ENCODE data around the gene CAST.
"Not testable (repeated sequence)": the region's sequence is repeated elsewhere in the genome, so short reads cannot be mapped to it uniquely, and the experiment has no call there.

CAST gene

DNA sequence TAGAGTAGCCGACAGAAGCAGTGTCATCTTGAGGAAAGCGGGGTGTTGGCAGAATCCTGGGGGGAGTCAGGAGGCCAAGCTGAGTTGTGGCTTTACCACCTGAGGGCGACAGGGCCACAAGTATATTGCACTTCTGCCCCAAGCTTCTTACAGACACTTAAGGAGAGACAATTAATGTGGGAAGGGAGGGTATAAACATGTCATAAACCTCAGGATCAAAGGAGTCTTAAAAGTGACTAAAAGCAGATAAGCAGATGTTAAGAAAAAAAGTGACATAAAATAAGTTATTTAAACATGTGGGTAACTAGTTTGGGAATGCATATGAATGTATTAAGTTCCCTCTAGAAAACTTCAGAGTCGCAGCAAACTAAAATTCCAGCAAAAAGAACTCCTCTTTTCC, 81.6 kb downstream of the CAST start:
- Histone ChIP-seq H3K27me3 (ENCODE audit: control insufficient read depth in 1 of 2, insufficient read depth in 2 of 2, low read length in 2 of 2) (no peaks in the 10 kb centered on the region), H3K27ac (ENCODE audit: low read length) (no peak overlapping the region), H3K9ac (ENCODE audit: low read length in 2 of 2) (no peak overlapping the region), H3K4me1 (ENCODE audit: control insufficient read depth, insufficient read depth, low read length) (peaks cover 8% of the 10 kb centered on the region), H3K4me3 (ENCODE audit: low read length in 2 of 2) (no peak overlapping the region), H3K36me3 (ENCODE audit: control insufficient read depth in 2 of 2, insufficient read depth in 2 of 2, low read length in 2 of 2) (peaks cover 45 to 70% of the 10 kb centered on the region in 2 donors), H3K9me3 (ENCODE audit: control insufficient read depth in 2 of 2, low read length in 2 of 2) (no peaks in the 10 kb centered on the region)

DNA sequence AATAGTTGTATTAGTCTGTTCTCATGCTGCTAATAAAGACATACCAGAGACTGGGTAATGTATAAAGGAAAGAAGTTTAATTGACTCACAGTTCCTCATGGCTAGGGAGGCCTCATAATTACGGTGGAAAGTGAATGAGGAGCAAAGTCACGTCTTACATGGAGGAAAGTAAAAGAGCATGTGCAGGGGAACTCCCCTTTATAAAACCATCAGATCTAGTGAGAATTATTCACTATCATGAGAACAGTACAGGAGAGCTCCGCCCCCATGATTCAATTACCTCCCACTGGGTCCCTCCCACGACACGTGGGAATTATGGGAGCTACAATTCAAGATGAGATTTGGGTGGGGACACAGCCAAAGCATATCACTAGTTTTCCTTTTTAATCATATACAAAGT, 82.0 kb downstream of the CAST start:
- H3K4me3 ChIP-seq (ENCODE audit: low read length in 2 of 2); H3K9ac ChIP-seq (ENCODE audit: low read length in 2 of 2); H3K27me3 ChIP-seq (ENCODE audit: control insufficient read depth in 1 of 2, insufficient read depth in 2 of 2, low read length in 2 of 2); H3K9me3 ChIP-seq (ENCODE audit: control insufficient read depth in 2 of 2, low read length in 2 of 2); H3K4me1 ChIP-seq (ENCODE audit: control insufficient read depth, insufficient read depth, low read length); H3K27ac ChIP-seq (ENCODE audit: low read length): not testable (repeated sequence)
- H3K36me3 ChIP-seq (ENCODE audit: control insufficient read depth in 2 of 2, insufficient read depth in 2 of 2, low read length in 2 of 2) = peaks cover 46 to 69% of the 10 kb centered on the region in 2 donors

GRCh38 chr5:96745025-96745424, 82.8 kb downstream of the CAST start:
- H3K27ac ChIP-seq (ENCODE audit: low read length) = no peak overlapping the region
- H3K4me1 ChIP-seq (ENCODE audit: control insufficient read depth, insufficient read depth, low read length) = peaks cover 8% of the 10 kb centered on the region
- no peaks in the 10 kb centered on the region for H3K9me3 ChIP-seq (ENCODE audit: control insufficient read depth in 2 of 2, low read length in 2 of 2)
- no peak overlapping the region for H3K4me3 ChIP-seq (ENCODE audit: low read length in 2 of 2)
- peaks cover 51 to 63% of the 10 kb centered on the region in 2 donors for H3K36me3 ChIP-seq (ENCODE audit: control insufficient read depth in 2 of 2, insufficient read depth in 2 of 2, low read length in 2 of 2)
- H3K27me3 ChIP-seq (ENCODE audit: control insufficient read depth in 1 of 2, insufficient read depth in 2 of 2, low read length in 2 of 2) = no peaks in the 10 kb centered on the region
- no peak overlapping the region for H3K9ac ChIP-seq (ENCODE audit: low read length in 2 of 2)

- Histone ChIP-seq H3K27ac (ENCODE audit: low read length) (no peak overlapping the region), H3K27me3 (ENCODE audit: control insufficient read depth in 1 of 2, insufficient read depth in 2 of 2, low read length in 2 of 2) (no peaks in the 10 kb centered on the region), H3K9ac (ENCODE audit: low read length in 2 of 2) (no peak overlapping the region), H3K36me3 (ENCODE audit: control insufficient read depth in 2 of 2, insufficient read depth in 2 of 2, low read length in 2 of 2) (peaks cover 47 to 63% of the 10 kb centered on the region in 2 donors), H3K9me3 (ENCODE audit: control insufficient read depth in 2 of 2, low read length in 2 of 2) (no peaks in the 10 kb centered on the region), H3K4me1 (ENCODE audit: control insufficient read depth, insufficient read depth, low read length) (peaks cover 8% of the 10 kb centered on the region), H3K4me3 (ENCODE audit: low read length in 2 of 2) (no peak overlapping the region)
Observed at GRCh38 chr5:96745844-96746531, 83.8 kb downstream of the CAST start.

DNA sequence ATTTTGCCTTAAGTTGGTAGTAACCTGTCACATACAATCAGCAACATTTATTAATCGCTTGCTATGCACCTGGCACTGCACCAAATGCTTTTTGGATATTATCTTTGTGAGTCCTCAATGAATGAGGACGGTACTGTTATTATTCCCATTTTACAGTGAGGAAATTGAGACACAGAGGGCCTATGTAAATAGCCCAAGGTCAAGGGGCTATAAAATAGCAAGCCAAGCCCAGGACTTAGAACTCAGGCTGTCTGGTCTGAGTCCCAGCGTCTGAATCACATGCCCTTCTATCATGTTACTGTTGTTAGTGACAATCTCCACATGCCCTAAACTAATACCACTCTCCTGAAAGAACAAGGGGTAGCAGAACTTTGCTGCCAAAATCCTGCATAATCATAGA, 85.5 kb downstream of the CAST start:
- Histone ChIP-seq H3K4me1 (ENCODE audit: control insufficient read depth, insufficient read depth, low read length) (peaks cover 8% of the 10 kb centered on the region), H3K27ac (ENCODE audit: low read length) (no peak overlapping the region), H3K36me3 (ENCODE audit: control insufficient read depth in 2 of 2, insufficient read depth in 2 of 2, low read length in 2 of 2) (peaks cover 39 to 55% of the 10 kb centered on the region in 2 donors), H3K9ac (ENCODE audit: low read length in 2 of 2) (no peak overlapping the region), H3K4me3 (ENCODE audit: low read length in 2 of 2) (no peak overlapping the region), H3K9me3 (ENCODE audit: control insufficient read depth in 2 of 2, low read length in 2 of 2) (no peaks in the 10 kb centered on the region), H3K27me3 (ENCODE audit: control insufficient read depth in 1 of 2, insufficient read depth in 2 of 2, low read length in 2 of 2) (no peaks in the 10 kb centered on the region)

- Histone ChIP-seq H3K9me3 (ENCODE audit: control insufficient read depth in 2 of 2, low read length in 2 of 2) (no peaks in the 10 kb centered on the region), H3K27me3 (ENCODE audit: control insufficient read depth in 1 of 2, insufficient read depth in 2 of 2, low read length in 2 of 2) (no peaks in the 10 kb centered on the region), H3K4me1 (ENCODE audit: control insufficient read depth, insufficient read depth, low read length) (peaks cover 8% of the 10 kb centered on the region), H3K27ac (ENCODE audit: low read length) (no peak overlapping the region), H3K9ac (ENCODE audit: low read length in 2 of 2) (no peak overlapping the region), H3K36me3 (ENCODE audit: control insufficient read depth in 2 of 2, insufficient read depth in 2 of 2, low read length in 2 of 2) (peaks cover 43 to 47% of the 10 kb centered on the region in 2 donors), H3K4me3 (ENCODE audit: low read length in 2 of 2) (no peak overlapping the region)
Observed at GRCh38 chr5:96750110-96750822, 88.1 kb downstream of the CAST start.

DNA sequence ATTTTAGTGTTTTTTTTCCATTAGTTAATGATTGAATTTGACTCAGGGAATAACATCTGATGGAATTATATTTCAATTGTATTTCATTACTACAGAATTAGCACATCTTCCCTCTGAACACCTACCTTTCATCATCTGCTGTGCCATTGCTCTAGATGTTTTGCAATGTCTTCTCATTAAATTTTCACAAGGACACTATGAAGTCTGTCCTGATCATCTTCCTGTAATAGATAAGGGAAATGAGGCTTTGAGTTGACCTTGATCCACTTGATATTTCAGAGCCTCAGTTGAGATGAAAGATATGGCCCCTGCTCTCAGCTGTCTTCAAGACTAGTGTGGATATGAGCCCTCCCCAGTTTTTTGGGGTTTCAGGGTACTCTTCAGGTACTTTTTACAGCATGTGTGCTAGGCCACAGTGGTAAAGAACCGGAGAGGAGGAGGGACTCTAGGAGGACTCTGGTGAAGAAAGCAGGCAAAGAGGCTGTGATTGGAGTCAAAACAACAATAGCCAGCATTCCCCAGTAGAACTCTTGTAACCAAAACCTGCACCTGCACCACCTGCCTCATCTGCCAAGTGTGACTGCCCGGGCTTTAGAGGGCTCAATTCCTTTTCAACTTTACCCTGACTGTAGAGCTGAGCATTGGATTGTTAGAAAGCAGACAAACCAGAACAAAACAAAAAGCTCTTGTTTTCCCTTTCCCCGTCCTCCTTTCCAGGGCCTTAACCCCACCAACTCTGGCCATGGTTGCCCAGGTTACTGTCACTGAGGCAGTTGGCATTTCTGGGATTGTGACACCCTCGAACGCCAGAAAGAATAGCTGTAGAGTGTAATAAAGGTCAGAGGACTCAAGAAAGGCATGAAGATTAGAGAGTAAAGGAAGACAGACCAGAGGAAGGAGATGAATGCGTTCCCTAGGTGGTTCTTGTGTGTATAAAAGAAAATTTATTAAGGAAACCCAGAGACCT, 89.3 kb downstream of the CAST start:
- Histone ChIP-seq H3K4me1 (ENCODE audit: control insufficient read depth, insufficient read depth, low read length) (peaks cover 4% of the 10 kb centered on the region), H3K36me3 (ENCODE audit: control insufficient read depth in 2 of 2, insufficient read depth in 2 of 2, low read length in 2 of 2) (peaks cover 47 to 52% of the 10 kb centered on the region in 2 donors), H3K27me3 (ENCODE audit: control insufficient read depth in 1 of 2, insufficient read depth in 2 of 2, low read length in 2 of 2) (no peaks in the 10 kb centered on the region), H3K4me3 (ENCODE audit: low read length in 2 of 2) (no peak overlapping the region), H3K27ac (ENCODE audit: low read length) (no peak overlapping the region), H3K9me3 (ENCODE audit: control insufficient read depth in 2 of 2, low read length in 2 of 2) (no peaks in the 10 kb centered on the region), H3K9ac (ENCODE audit: low read length in 2 of 2) (no peak overlapping the region)

DNA sequence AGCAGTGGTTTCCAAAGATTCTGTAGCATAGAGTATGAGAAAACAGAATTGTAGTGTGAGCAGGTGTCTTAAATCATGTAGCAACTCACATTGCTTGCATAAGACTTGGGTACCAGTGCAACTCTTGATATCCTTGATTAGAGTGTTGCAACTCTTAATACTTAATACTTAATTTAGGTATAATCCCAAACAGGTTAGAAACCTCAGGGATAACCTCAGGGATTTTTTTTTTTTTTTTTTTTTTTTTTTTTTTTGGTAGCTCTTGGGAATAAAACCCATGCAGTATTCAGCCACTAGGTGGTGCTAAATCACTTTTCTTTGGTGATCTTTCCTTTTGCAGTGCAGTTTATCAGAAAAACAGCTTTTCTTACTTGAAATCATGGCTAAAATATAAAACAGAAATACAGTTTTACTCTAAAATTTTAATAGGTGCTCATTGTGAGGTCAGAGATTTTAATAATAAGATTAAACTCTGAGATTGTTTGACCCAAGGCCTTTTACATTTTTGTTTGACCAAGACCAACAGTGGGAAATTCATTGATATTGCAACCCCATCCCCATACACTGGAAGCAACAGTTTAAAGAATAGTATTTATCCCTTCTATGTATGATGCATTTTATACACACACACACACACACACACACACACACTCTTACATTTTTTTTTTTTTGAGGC, 90.3 kb downstream of the CAST start:
- no peak overlapping the region for H3K27ac ChIP-seq (ENCODE audit: low read length)
- H3K9me3 ChIP-seq (ENCODE audit: control insufficient read depth in 2 of 2, low read length in 2 of 2) = no peaks in the 10 kb centered on the region
- H3K4me1 ChIP-seq (ENCODE audit: control insufficient read depth, insufficient read depth, low read length) = peaks cover 4% of the 10 kb centered on the region
- no peak overlapping the region for H3K4me3 ChIP-seq (ENCODE audit: low read length in 2 of 2)
- no peaks in the 10 kb centered on the region for H3K27me3 ChIP-seq (ENCODE audit: control insufficient read depth in 1 of 2, insufficient read depth in 2 of 2, low read length in 2 of 2)
- no peak overlapping the region for H3K9ac ChIP-seq (ENCODE audit: low read length in 2 of 2)
- peaks cover 52 to 56% of the 10 kb centered on the region in 2 donors for H3K36me3 ChIP-seq (ENCODE audit: control insufficient read depth in 2 of 2, insufficient read depth in 2 of 2, low read length in 2 of 2)

DNA sequence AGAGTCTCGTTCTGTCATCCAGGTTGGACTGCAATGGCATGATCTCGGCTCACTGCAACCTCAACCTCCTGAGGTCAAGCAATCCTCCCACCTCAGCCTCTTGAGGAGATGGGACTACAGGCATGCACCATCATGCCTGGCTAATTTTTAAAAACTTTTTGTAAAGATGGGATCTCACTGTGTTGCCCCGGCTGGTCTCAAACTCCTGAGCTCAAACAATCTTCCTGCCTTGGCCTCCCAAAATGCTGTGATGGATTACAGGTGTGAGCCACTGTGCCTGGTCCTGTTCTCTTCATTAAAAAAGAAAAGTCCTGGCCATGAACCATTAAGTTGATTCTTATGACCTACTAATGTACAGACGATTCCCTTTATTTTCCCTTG, 90.8 kb downstream of the CAST start:
- Histone ChIP-seq H3K27ac (ENCODE audit: low read length) (no peak overlapping the region), H3K27me3 (ENCODE audit: control insufficient read depth in 1 of 2, insufficient read depth in 2 of 2, low read length in 2 of 2) (no peaks in the 10 kb centered on the region), H3K36me3 (ENCODE audit: control insufficient read depth in 2 of 2, insufficient read depth in 2 of 2, low read length in 2 of 2) (peaks cover 54 to 55% of the 10 kb centered on the region in 2 donors), H3K9me3 (ENCODE audit: control insufficient read depth in 2 of 2, low read length in 2 of 2) (no peaks in the 10 kb centered on the region), H3K4me1 (ENCODE audit: control insufficient read depth, insufficient read depth, low read length) (no peaks in the 10 kb centered on the region), H3K4me3 (ENCODE audit: low read length in 2 of 2) (no peak overlapping the region), H3K9ac (ENCODE audit: low read length in 2 of 2) (no peak overlapping the region)

- no peak overlapping the region for H3K27ac ChIP-seq (ENCODE audit: low read length)
Observed at GRCh38 chr5:96753848-96754247, 91.7 kb downstream of the CAST start.

More at GRCh38 chr5:96753848-96754247, 91.7 kb downstream of the CAST start:
- Histone ChIP-seq H3K9me3 (ENCODE audit: control insufficient read depth in 2 of 2, low read length in 2 of 2) (no peaks in the 10 kb centered on the region), H3K36me3 (ENCODE audit: control insufficient read depth in 2 of 2, insufficient read depth in 2 of 2, low read length in 2 of 2) (peaks cover 51 to 52% of the 10 kb centered on the region in 2 donors), H3K4me1 (ENCODE audit: control insufficient read depth, insufficient read depth, low read length) (no peaks in the 10 kb centered on the region), H3K9ac (ENCODE audit: low read length in 2 of 2) (no peak overlapping the region), H3K4me3 (ENCODE audit: low read length in 2 of 2) (no peak overlapping the region), H3K27me3 (ENCODE audit: control insufficient read depth in 1 of 2, insufficient read depth in 2 of 2, low read length in 2 of 2) (no peaks in the 10 kb centered on the region)

Measured in stomach smooth muscle (tissue), 2 donors.